Astrocyte (in vitro differentiated cells and primary cell): ENCODE data around the gene PSMB11. TPM values are rescaled to one million over a fixed set of nuclear protein-coding genes. Genes with fewer than 3 reads are reported as not detected.

Experiments
- DNase-seq: peaks from one replicate; pipeline ENCODE4 v3.0.0-alpha.2; 2010; ENCODE audit warnings: low read depth
- FAIRE-seq: peaks from 2 replicates; lab custom pipeline; 2011; peaks lifted over from hg19 to GRCh38; lab: Jason Lieb, UNC
- H2AFZ ChIP-seq: 2 replicates; pipeline ENCODE4 v1.6.0; 2012; ENCODE audit warnings: low read depth, low read length, inconsistent platforms
- H3K27ac ChIP-seq: 2 replicates; pipeline ENCODE4 v1.5.1; 2011; ENCODE audit warnings: low read depth, low read length, inconsistent platforms
- H3K27me3 ChIP-seq: 2 replicates; pipeline ENCODE4 v1.6.0; 2011; ENCODE audit warnings: low read length, inconsistent platforms; ENCODE audit not compliant: insufficient read depth
- H3K36me3 ChIP-seq: 2 replicates; pipeline ENCODE4 v1.5.1; 2011; ENCODE audit warnings: low read length, inconsistent platforms; ENCODE audit not compliant: insufficient read depth
- H3K4me1 ChIP-seq: 2 replicates; pipeline ENCODE4 v1.5.1; 2011; ENCODE audit warnings: low read length, inconsistent platforms; ENCODE audit not compliant: insufficient read depth
- H3K4me2 ChIP-seq: 2 replicates; pipeline ENCODE4 v1.6.0; 2012; ENCODE audit warnings: low read length, inconsistent platforms
- H3K4me3 ChIP-seq: 2 replicates; pipeline ENCODE4 v1.5.1; 2011; ENCODE audit warnings: low read depth, mild to moderate bottlenecking, low read length, inconsistent platforms; ENCODE audit not compliant: insufficient read depth
- H3K79me2 ChIP-seq: 2 replicates; pipeline ENCODE4 v1.6.0; 2012; ENCODE audit warnings: mild to moderate bottlenecking, low read length, inconsistent platforms; ENCODE audit not compliant: insufficient read depth
- H3K9ac ChIP-seq: 2 replicates; pipeline ENCODE4 v1.6.0; 2012; ENCODE audit warnings: mild to moderate bottlenecking, low read length, inconsistent platforms
- H3K9me3 ChIP-seq: 2 replicates; pipeline ENCODE4 v1.5.1; 2012; ENCODE audit warnings: low read depth, mild to moderate bottlenecking, low read length, inconsistent platforms; ENCODE audit not compliant: insufficient read depth
- H4K20me1 ChIP-seq: 2 replicates; pipeline ENCODE4 v1.6.0; 2012; ENCODE audit warnings: low read length, inconsistent platforms; ENCODE audit not compliant: insufficient read depth
- H3K27ac Mint-ChIP-seq: one replicate; pipeline ENCODE4 v1.8.0; 2021; ENCODE audit warnings: mild to moderate bottlenecking, mixed read lengths; ENCODE audit not compliant: unreplicated experiment
- H3K27me3 Mint-ChIP-seq: one replicate; pipeline ENCODE4 v1.8.0; 2021; ENCODE audit warnings: low read depth, mixed read lengths; ENCODE audit not compliant: unreplicated experiment
- H3K36me3 Mint-ChIP-seq: one replicate; pipeline ENCODE4 v1.8.0; 2021; ENCODE audit warnings: low read depth, mixed read lengths; ENCODE audit not compliant: unreplicated experiment
- H3K4me1 Mint-ChIP-seq: one replicate; pipeline ENCODE4 v1.8.0; 2021; ENCODE audit warnings: low read depth, mixed read lengths; ENCODE audit not compliant: unreplicated experiment
- H3K4me3 Mint-ChIP-seq: one replicate; pipeline ENCODE4 v1.8.0; 2021; ENCODE audit warnings: mild to moderate bottlenecking, moderate library complexity, mixed read lengths; ENCODE audit not compliant: unreplicated experiment
- H3K9me3 Mint-ChIP-seq: one replicate; pipeline ENCODE4 v1.8.0; 2021; ENCODE audit warnings: mild to moderate bottlenecking, mixed read lengths; ENCODE audit not compliant: unreplicated experiment
- CTCF ChIP-seq: IDR thresholded peaks from 2 replicates; pipeline ENCODE4 v1.5.1; 2011; ENCODE audit warnings: low read depth, mild to moderate bottlenecking, inconsistent platforms, low read length, moderate library complexity; ENCODE audit not compliant: insufficient read depth
- EZH2 ChIP-seq: IDR thresholded peaks from 2 replicates; pipeline ENCODE4 v1.6.1; 2012; ENCODE audit warnings: mild to moderate bottlenecking, low read length, inconsistent platforms; ENCODE audit not compliant: insufficient read depth
- total RNA-seq: library from RNA; stranded (reverse); gene quantifications from 2 replicates; pipeline ENCODE4 v1.2.1, GENCODE V29; 2021

The PSMB11 gene
- total RNA-seq, 1 donor from 2014 or later: not detected

GRCh38 chr14:23040100-23040499 is 1.9 kb upstream of the PSMB11 start:
- H3K9me3 Mint-ChIP-seq: no peaks in the 10 kb centered on the region
- H2AFZ ChIP-seq: no peak overlapping the region
- H3K4me1 ChIP-seq: peaks cover 7% of the 10 kb centered on the region
- no peak overlapping the region for H3K4me2 ChIP-seq
- no peak overlapping the region for H3K27ac ChIP-seq
- no peaks in the 10 kb centered on the region for H3K9me3 ChIP-seq
- no peaks in the 10 kb centered on the region for H3K36me3 ChIP-seq
- no peaks in the 10 kb centered on the region for H3K27me3 ChIP-seq
- peaks cover 2% of the 10 kb centered on the region for H3K36me3 Mint-ChIP-seq
- H3K4me3 Mint-ChIP-seq: no peak overlapping the region
- H4K20me1 ChIP-seq: no peaks in the 10 kb centered on the region
- no peaks in the 10 kb centered on the region for H3K79me2 ChIP-seq
- peaks cover 7% of the 10 kb centered on the region for H3K4me1 Mint-ChIP-seq
- peaks cover 11% of the 10 kb centered on the region for H3K27me3 Mint-ChIP-seq
- no peak overlapping the region for H3K9ac ChIP-seq
- TF ChIP-seq CTCF: no peak
- TF ChIP-seq EZH2: no peak
- no peak overlapping the region for H3K27ac Mint-ChIP-seq
- FAIRE-seq (no peak), DNase-seq (no peak)
- no peak overlapping the region for H3K4me3 ChIP-seq

- DNase-seq: no peak
- H3K36me3 ChIP-seq: no peaks in the 10 kb centered on the region
- no peak overlapping the region for H3K4me3 Mint-ChIP-seq
- no peak overlapping the region for H3K4me3 ChIP-seq
- peaks cover 2% of the 10 kb centered on the region for H3K36me3 Mint-ChIP-seq
- no peaks in the 10 kb centered on the region for H4K20me1 ChIP-seq
- no peaks in the 10 kb centered on the region for H3K27me3 ChIP-seq
- H3K27me3 Mint-ChIP-seq: peaks cover 11% of the 10 kb centered on the region
- H3K9me3 Mint-ChIP-seq: no peaks in the 10 kb centered on the region
- peak overlapping the region; percentile 34 for H2AFZ ChIP-seq
- peaks cover 9% of the 10 kb centered on the region for H3K4me1 Mint-ChIP-seq
- H3K27ac Mint-ChIP-seq: no peak overlapping the region
- H3K79me2 ChIP-seq: no peaks in the 10 kb centered on the region
- no peak overlapping the region for H3K27ac ChIP-seq
- TF ChIP-seq EZH2 (no peak), CTCF (no peak)
- H3K4me1 ChIP-seq: peaks cover 12% of the 10 kb centered on the region
- no peak overlapping the region for H3K9ac ChIP-seq
- peak overlapping the region; percentile 36 for H3K4me2 ChIP-seq
- H3K9me3 ChIP-seq: no peaks in the 10 kb centered on the region
- FAIRE-seq: no peak
Measured at GRCh38 chr14:23041729-23042128, 283 bp upstream of the PSMB11 start.

GRCh38 chr14:23043145-23043544 is 1.1 kb downstream of the PSMB11 start:
- H3K4me2 ChIP-seq: no peak overlapping the region
- no peaks in the 10 kb centered on the region for H3K36me3 ChIP-seq
- H3K27me3 ChIP-seq: no peaks in the 10 kb centered on the region
- H4K20me1 ChIP-seq: no peaks in the 10 kb centered on the region
- no peak overlapping the region for H3K27ac Mint-ChIP-seq
- no peak overlapping the region for H3K27ac ChIP-seq
- H3K4me3 Mint-ChIP-seq: no peak overlapping the region
- peaks cover 7% of the 10 kb centered on the region for H3K36me3 Mint-ChIP-seq
- TF ChIP-seq CTCF (no peak), EZH2 (no peak)
- no peak overlapping the region for H3K9ac ChIP-seq
- H3K4me1 Mint-ChIP-seq: peaks cover 9% of the 10 kb centered on the region
- no peaks in the 10 kb centered on the region for H3K79me2 ChIP-seq
- DNase-seq (no peak), FAIRE-seq (no peak)
- H3K4me3 ChIP-seq: no peak overlapping the region
- no peak overlapping the region for H2AFZ ChIP-seq
- peaks cover 4% of the 10 kb centered on the region for H3K9me3 Mint-ChIP-seq
- H3K4me1 ChIP-seq: peaks cover 16% of the 10 kb centered on the region
- peaks cover 11% of the 10 kb centered on the region for H3K27me3 Mint-ChIP-seq
- H3K9me3 ChIP-seq: no peaks in the 10 kb centered on the region
